GM13976 (cell line): ENCODE results near the gene LIN28B.

Source experiments
- DNase-seq: peaks from one replicate; pipeline ENCODE4 v3.0.0; 2012; ENCODE audit warnings: low spot score
- in situ Hi-C: fragments of 300-500 bp; cut with MboI; formaldehyde crosslinking; loops from one replicate; pipeline ENCODE4 v1.12.0; 2022; ENCODE audit warnings: low sequenced_read_pairs, mixed read lengths, inconsistent platforms; ENCODE audit not compliant: unreplicated experiment
- TF ChIP-seq, protein P1 (sequence below): IDR thresholded peaks from 2 replicates; pipeline ENCODE4 v1.5.1; 2012; ENCODE audit warnings: borderline replicate concordance, mild to moderate bottlenecking; ENCODE audit not compliant: insufficient read depth; ENCODE audit errors: extremely low read depth, missing control alignments, control extremely low read depth

Gene LIN28B

GRCh38 chr6:105102186-105102585 lies 145.3 kb downstream of the LIN28B start:
- TF ChIP-seq, protein P1, sequence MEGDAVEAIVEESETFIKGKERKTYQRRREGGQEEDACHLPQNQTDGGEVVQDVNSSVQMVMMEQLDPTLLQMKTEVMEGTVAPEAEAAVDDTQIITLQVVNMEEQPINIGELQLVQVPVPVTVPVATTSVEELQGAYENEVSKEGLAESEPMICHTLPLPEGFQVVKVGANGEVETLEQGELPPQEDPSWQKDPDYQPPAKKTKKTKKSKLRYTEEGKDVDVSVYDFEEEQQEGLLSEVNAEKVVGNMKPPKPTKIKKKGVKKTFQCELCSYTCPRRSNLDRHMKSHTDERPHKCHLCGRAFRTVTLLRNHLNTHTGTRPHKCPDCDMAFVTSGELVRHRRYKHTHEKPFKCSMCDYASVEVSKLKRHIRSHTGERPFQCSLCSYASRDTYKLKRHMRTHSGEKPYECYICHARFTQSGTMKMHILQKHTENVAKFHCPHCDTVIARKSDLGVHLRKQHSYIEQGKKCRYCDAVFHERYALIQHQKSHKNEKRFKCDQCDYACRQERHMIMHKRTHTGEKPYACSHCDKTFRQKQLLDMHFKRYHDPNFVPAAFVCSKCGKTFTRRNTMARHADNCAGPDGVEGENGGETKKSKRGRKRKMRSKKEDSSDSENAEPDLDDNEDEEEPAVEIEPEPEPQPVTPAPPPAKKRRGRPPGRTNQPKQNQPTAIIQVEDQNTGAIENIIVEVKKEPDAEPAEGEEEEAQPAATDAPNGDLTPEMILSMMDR: no peak
- no peak for DNase-seq
- in situ Hi-C loops: no loop called here

DNA sequence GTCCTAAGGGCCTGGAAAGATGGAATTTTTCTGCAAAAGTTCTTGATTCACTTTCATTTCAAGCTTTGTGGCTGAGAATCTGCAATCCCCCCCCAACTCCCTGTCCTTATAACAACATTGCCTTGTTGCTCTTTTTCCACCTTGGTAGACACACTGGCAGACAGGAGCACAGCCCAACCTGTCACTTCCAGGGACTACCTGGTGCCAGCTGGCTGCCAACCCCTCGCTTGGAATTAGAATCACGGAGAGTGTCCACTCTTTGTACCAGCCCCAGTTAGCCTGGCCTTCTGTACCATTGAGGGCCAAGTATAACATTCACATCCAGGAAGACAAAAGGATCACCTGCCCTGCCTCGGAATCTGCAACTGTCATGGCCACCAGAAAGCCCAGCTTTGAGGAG lies 148.2 kb downstream of the LIN28B start:
- no peak for DNase-seq
- in situ Hi-C loops: no loop called here
- TF ChIP-seq, protein P1: no peak

GRCh38 chr6:105106260-105106659 lies 149.4 kb downstream of the LIN28B start:
- TF ChIP-seq, protein P1: no peak
- in situ Hi-C loops: no loop called here

DNA sequence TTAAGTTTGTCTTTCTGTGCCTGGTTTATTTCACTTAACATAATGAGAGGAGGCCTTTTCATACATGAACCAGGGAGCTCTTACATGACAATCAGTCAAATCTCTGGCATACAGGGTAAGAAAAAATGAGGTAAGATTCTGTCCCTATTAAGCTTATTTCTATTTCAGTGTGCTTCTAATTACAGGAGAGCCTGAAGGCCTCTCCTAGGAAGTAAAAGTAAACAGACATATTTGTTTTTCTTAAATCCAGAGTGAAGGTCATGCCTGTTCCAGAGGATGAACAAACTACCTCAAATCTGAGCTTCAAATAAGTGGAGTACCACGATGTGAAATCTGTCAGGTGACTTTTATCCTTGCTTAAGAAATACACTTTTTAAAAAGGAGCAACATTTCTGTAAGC lies 150.3 kb downstream of the LIN28B start:
- TF ChIP-seq, protein P1: no peak
- no peak for DNase-seq
- in situ Hi-C loops: no loop called here

More at GRCh38 chr6:105106260-105106659, 149.4 kb downstream of the LIN28B start:
- no peak for DNase-seq

DNA sequence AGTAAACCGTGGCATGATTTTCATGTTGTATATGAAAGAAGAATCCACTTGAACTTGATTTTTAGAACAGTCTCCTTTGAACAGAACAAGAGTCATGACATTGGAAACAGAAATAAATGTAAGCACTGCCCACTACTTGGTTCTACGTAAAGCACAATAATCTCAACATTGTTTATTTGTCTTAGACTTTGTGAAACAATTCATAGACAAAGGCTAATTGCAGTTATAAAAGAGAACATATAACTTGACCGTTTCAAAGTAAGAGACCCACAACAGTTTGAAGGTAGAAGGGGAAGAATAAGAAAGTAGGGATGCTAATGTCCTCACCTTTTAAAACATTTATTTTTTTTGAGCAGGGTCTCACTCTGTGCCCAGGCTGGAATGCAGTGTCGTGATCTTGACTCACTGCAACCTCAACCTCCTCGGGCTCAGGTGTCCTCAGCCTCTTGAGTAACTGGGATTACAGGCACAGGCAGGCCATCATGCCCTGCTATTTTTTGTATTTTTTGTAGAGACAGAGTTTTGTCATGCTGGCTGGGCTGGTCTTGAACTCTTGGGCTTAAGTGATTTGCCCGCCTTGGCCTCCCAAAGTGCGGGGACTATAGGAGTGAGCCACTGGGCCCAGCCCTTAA lies 151.8 kb downstream of the LIN28B start:
- in situ Hi-C loops: no loop called here
- TF ChIP-seq, protein P1: no peak
- no peak for DNase-seq

- TF ChIP-seq, protein P1: no peak
- in situ Hi-C loops: no loop called here
- no peak for DNase-seq
Observed at GRCh38 chr6:105109955-105110895, 153.3 kb downstream of the LIN28B start.
